GM18867 (cell line): Measurements from ENCODE around the gene RUFY2.
"Not testable (repeated sequence)": the region's sequence is repeated elsewhere in the genome, so short reads cannot be mapped to it uniquely, and the experiment has no call there.

Experiments
- ATAC-seq: cut with Tn5 transposase; IDR thresholded peaks from one replicate; pipeline ENCODE4 v1.9.1; 2021; ENCODE audit warnings: mild to moderate bottlenecking, moderate library complexity; ENCODE audit not compliant: unreplicated experiment

The RUFY2 gene

GRCh38 chr10:68327889-68328786, 78.9 kb downstream of the RUFY2 start:
- ATAC-seq = no peak

- ATAC-seq = not testable (repeated sequence)
Measured at GRCh38 chr10:68324396-68324795, 82.7 kb downstream of the RUFY2 start.

- no peak for ATAC-seq
Measured at GRCh38 chr10:68318331-68319059, 88.6 kb downstream of the RUFY2 start.

- ATAC-seq = no peak
Measured at GRCh38 chr10:68315582-68315981, 91.5 kb downstream of the RUFY2 start.

- ATAC-seq = not testable (repeated sequence)
Measured at GRCh38 chr10:68314930-68315329, 92.1 kb downstream of the RUFY2 start.

GRCh38 chr10:68310531-68310930, 96.5 kb downstream of the RUFY2 start:
- ATAC-seq = no peak

- no peak for ATAC-seq
Measured at GRCh38 chr10:68305854-68306253, 101.2 kb downstream of the RUFY2 start.

- ATAC-seq = no peak
Measured at GRCh38 chr10:68303849-68304412, 103.1 kb downstream of the RUFY2 start.

GRCh38 chr10:68302871-68303270, 104.2 kb downstream of the RUFY2 start:
- ATAC-seq = no peak

GRCh38 chr10:68302503-68302823, 104.6 kb downstream of the RUFY2 start:
- peak; percentile 8 for ATAC-seq

GRCh38 chr10:68301790-68302502, 105.1 kb downstream of the RUFY2 start:
- ATAC-seq = peak; percentile 72

- no peak for ATAC-seq
Measured at GRCh38 chr10:68301301-68301700, 105.8 kb downstream of the RUFY2 start.

- ATAC-seq = no peak
Measured at GRCh38 chr10:68296843-68297663, 110.0 kb downstream of the RUFY2 start.
